HS-27A (cell line): ENCODE measurements around the gene MPPED1.

Source experiments
- DNase-seq: peaks from one replicate; pipeline ENCODE4 v3.0.0-alpha.2; 2012; ENCODE audit warnings: low read depth, missing footprints

Gene MPPED1

GRCh38 chr22:43521716-43522115 is 109.9 kb downstream of the MPPED1 start:
- DNase-seq = no peak

DNA sequence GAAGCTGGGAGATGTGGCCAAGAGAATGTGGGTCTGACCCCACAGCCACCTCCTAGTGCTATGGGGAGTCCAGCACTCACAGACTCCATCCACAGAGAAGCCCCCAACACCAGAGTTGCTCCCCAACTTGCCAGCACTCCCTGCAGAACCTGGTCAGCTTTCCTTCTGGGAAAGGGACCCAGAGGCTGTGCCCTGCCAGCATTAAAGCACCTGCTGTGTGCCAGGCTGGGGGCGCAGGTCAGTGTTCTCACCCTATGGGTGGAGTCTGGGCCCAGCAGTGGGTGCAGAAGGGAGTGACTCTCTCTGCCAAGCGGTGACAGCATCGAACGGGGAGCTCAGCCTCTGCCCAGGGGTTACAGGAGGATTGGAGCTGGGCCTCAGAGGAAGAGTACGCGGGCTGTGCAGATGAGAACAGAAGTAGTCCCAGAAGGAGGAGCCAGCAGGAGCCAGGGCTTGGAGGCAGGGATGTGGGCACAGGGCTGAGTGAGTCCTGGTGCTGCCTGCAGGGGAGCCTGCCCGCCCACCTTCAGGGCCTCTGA is 114.4 kb downstream of the MPPED1 start:
- DNase-seq = no peak

- no peak for DNase-seq
These were observed 115.1 kb downstream of the MPPED1 start for GRCh38 chr22:43526946-43527345.

GRCh38 chr22:43528601-43529360 is 117.0 kb downstream of the MPPED1 start:
- no peak for DNase-seq

GRCh38 chr22:43529461-43529860 is 117.6 kb downstream of the MPPED1 start:
- no peak for DNase-seq

- DNase-seq = no peak
These were observed 118.1 kb downstream of the MPPED1 start for GRCh38 chr22:43529934-43530333.

DNA sequence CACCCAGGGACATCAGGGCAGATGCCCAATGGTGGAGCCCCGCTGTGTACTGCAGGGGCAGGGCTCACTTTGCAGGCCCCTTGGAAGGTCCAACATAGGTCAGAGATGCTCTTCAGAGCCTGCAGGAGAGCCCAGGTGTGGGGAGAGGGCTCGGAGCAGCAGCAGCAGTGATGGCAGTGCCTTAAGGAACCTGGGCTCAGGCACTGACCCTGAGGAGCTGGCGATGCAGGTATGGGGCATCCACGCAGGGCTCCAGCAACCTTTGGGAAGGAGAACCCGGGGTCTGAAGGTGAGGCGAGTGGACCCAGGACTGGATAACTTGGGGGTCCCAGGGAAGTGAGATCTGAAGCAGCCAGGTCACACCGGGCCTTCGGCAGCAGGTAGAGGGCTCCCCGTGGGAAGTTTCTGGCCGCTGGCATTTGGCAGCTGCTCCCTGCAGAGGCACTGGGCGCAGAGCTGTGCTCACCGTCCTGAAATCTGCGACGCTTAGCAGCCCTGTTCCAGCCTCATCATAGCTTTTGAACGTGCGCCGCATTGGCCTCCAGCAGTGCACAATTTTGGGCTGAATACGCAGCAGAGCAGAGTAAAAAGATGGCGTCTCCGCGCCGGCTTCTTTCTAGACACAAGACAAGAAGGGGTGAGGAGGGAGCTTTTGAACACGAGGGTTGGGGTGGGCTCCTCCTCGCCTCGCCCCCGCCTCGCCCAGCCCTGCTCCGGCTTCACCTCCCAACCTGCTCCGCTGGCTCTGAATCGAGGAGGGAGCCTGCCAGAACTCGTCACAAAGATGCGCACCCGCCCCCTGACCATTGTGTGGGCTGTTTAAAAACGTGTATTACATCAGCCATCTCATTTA is 118.8 kb downstream of the MPPED1 start:
- DNase-seq = no peak

DNA sequence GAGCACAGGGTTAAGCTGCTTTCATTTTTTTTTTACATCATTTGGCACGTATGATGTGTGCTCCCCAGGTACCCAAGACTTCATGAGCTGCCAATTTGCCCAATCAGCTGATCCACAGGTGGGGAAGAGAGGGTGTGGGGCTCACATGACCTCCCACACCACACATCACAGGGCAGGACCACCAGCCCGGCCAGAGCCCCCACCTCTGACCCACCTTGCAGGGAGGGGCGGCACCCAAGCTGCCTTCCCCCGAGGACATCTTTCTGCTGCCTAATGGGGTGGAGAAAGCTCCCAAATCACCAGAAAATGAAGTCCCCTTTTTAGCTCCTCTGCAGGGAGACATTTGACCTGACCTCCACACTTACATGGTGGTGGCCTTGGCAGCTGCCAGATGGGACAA is 119.8 kb downstream of the MPPED1 start:
- DNase-seq = no peak

GRCh38 chr22:43532301-43533155 is 120.7 kb downstream of the MPPED1 start:
- DNase-seq = no peak

DNA sequence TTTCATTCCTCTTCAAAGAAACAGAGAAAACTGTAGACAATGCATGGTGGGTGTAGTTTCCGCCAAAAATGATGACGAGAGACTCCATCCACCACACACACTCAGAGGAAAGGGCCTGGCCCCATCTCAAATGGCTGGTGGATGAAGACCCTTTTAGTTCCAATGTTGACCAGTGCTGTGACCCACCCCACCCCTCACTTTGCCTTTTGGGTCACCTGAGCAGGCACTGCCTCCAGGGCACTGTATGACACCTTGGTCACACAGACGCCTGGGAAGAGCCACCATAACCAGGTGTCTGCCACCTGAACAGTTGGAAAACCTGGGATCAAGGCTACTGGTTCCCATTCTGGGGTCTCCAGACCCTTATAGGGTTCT is 121.3 kb downstream of the MPPED1 start:
- no peak for DNase-seq

DNA sequence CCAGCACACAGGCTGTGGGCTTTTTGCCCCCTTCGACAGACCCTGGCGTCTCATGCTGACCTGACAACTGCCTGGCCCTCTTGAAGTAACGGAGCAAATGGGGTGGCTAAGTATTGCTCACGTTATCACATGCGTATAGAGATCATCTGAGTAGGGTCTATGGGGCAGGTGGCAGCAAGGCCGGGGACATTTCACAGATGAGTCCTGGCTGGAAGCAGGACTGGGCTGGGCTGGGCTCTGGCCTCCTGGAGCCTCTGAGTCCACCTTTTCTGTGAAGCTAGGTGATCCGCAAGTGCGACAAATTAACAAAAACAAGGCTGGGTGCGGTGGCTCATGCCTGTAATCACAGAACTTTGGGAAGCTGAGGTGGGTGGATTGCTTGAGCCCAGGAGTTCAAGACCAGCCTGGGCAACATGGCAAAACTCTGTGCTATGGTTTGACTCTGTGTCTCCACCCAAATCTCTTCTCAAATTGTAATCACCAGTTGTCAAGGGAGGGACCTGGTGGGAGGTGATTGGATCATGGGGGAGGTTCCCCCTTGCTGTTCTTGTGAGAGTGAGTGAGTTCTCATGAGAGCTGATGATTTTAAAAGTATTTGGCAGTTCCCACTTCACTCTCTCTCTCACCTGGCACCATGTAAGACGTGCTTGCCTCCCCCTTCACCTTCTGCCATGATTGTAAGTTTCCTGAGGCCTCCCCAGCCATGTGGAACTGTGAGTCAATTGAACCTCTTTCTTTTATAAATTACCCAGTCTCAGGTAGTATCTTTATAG is 122.0 kb downstream of the MPPED1 start:
- no peak for DNase-seq

- no peak for DNase-seq
These were observed 123.1 kb downstream of the MPPED1 start for GRCh38 chr22:43534916-43535315.

DNA sequence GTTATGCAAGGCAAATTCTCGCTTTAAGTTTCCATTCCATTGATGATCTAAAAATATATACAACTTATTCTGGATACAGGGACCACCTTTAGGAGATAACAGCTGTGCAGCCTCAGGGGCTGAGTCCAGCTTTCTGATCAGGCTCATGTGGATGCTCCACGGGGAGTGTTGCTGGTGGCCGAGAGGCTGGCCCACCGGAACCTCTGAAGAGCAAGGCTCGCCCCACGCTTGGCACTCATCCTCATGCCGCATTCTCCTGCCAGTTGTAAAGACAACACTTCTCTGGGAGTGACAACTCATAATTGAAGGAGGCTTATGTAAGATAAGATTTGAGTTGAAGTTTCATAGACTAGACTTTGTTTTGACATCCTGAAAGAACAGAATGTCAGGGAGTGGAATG is 123.5 kb downstream of the MPPED1 start:
- DNase-seq = no peak

DNA sequence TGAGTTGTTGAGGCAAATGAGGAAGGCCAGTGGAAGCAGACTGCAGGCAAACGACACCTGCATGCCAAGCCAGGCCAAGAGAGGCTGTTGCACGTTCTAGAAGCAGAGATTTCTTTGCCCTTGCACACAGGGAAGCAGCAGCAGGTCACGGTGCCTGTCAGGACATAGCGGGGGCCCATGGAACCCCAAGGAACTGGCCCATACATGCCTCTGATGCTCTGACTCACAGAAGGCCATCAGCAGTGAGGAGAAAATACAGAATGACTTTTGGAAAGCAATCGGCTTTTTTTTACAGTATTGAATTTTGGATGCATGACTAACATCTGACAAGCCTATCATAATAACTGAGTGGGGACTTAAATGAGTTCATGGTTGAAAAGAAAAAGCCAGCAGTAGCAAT is 123.9 kb downstream of the MPPED1 start:
- no peak for DNase-seq

DNA sequence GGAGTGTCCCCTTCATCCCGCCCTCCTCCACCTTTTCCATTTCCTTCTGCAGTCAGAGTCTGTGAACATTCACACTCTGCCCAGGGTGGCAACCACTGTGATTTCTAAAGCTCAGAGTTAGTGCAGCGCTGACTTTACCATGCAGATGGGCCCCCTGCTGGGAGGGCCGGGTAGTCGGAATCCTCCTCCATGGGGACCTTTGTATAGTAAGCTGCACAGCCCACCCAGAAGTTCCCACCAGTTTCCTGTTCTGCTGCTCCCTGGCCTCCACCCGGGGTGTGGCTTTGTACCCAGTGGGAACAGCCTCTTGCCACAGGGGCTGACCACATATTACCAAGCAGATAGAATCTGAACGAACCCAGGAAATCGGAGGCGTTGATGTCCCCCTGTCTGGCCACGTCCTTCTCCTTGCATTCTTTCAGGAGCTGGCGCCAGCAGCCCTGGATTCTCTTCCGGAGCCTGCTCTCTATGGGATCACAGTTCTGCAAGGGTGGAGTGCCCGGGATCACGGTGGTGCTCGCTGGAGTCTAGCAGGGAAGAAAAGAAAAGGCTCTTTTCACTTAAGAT is 125.3 kb downstream of the MPPED1 start:
- DNase-seq = no peak

GRCh38 chr22:43539572-43540528 is 128.0 kb downstream of the MPPED1 start:
- DNase-seq = no peak

DNA sequence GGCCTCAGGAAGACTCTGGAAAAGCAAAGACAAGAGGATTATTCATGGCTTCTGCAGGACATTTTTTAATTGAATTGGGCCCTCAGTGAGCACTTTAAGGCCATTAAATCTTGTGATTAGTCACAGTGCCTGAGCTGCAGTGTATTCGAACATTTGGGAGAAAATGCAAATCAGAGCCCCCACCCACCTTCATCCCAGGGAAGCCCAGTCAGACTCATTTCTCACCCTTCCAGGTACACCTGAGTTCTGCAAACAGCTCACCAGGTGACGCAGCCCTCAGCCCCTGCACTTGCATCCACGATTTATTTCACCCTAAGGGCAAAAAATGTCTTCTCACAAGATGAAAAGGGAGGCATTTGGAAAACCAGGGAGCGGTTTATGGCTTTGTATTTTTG is 128.7 kb downstream of the MPPED1 start:
- DNase-seq = no peak

- no peak for DNase-seq
These were observed 129.2 kb downstream of the MPPED1 start for GRCh38 chr22:43541022-43541421.

DNA sequence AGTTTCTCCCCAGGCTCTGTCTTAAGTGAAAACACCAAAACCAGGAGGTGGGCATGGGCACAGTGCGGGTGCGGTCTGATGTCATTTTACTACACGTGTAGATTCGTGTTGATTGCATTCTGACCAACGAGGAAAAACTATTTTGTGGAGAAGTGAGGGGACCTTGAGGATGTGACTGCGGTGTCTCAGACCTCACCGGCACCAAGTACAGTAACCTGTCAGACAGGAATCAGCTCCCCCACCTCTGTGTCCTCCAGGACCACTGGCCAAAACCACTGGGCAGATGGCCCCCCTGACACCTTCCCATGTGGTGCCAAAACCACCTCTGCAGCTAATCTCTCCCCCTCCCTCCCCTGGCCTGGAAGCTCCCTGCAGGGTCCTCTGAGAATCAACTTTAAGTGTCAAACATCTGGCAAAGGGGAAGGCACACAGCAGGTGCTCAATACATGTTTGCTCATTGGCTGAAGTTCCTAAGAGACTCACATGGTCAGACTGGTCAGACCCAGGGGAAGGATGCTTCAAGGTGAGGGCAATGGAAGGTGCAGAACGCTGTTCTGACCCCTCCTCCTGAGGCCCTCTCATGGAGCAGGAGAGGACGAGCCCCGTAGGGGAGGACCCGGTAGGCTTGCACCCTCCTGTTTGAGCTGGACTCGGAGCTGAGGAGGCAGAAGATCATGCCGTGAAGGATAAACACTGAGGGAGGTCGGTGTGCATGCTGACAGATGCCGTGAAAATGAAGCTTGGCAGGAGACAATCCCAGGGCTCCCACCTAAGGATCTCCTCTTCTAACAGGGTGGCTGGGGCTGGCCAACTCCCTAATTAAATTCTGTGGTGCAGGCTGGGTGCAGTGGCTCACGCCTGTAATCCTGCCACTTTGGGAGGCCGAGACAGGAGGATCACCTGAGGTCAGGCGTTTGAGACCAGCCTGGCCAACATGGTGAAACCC is 129.9 kb downstream of the MPPED1 start:
- DNase-seq = no peak
